OCI-LY3 (cell line): Measurements from ENCODE around the gene CLIP4.

Source experiments
- EZH2phosphoT487 ChIP-seq: fragments of 200-600 bp; shearing (Covaris generic); IDR thresholded peaks from 2 replicates; pipeline ENCODE4 v1.6.1; 2018; ENCODE audit warnings: antibody characterized with exemption, mixed run types, low read depth
- TF ChIP-seq, protein P1 (sequence below): fragments of 200-600, 300-600 bp; sonication (generic); IDR thresholded peaks from 2 replicates; pipeline ENCODE4 v1.5.1; 2014; ENCODE audit warnings: antibody characterized with exemption, low read length, low read depth

DNA sequence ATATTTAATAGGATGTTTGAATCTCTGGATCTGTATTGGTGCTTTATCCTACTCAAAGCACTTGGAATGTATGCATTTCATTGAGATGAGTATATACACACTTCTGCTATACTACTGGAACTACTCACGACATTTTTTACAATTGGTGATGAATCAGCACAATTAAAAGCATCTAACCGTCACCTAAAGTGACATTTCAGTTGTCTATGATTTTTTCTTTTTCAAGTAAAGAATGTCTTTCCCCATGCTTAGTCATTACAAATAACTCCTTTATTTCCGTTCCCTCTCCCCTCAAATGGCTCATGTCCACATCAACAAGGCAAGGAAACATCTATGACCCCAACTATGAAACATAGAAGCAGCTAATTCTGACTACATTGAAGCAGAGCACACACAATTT lies 77.3 kb downstream of the CLIP4 start:
- TF ChIP-seq, protein P1, sequence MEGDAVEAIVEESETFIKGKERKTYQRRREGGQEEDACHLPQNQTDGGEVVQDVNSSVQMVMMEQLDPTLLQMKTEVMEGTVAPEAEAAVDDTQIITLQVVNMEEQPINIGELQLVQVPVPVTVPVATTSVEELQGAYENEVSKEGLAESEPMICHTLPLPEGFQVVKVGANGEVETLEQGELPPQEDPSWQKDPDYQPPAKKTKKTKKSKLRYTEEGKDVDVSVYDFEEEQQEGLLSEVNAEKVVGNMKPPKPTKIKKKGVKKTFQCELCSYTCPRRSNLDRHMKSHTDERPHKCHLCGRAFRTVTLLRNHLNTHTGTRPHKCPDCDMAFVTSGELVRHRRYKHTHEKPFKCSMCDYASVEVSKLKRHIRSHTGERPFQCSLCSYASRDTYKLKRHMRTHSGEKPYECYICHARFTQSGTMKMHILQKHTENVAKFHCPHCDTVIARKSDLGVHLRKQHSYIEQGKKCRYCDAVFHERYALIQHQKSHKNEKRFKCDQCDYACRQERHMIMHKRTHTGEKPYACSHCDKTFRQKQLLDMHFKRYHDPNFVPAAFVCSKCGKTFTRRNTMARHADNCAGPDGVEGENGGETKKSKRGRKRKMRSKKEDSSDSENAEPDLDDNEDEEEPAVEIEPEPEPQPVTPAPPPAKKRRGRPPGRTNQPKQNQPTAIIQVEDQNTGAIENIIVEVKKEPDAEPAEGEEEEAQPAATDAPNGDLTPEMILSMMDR, result no peak
- no peak for TF ChIP-seq EZH2phosphoT487
